ENCODE data around the gene CDK10.

DNA sequence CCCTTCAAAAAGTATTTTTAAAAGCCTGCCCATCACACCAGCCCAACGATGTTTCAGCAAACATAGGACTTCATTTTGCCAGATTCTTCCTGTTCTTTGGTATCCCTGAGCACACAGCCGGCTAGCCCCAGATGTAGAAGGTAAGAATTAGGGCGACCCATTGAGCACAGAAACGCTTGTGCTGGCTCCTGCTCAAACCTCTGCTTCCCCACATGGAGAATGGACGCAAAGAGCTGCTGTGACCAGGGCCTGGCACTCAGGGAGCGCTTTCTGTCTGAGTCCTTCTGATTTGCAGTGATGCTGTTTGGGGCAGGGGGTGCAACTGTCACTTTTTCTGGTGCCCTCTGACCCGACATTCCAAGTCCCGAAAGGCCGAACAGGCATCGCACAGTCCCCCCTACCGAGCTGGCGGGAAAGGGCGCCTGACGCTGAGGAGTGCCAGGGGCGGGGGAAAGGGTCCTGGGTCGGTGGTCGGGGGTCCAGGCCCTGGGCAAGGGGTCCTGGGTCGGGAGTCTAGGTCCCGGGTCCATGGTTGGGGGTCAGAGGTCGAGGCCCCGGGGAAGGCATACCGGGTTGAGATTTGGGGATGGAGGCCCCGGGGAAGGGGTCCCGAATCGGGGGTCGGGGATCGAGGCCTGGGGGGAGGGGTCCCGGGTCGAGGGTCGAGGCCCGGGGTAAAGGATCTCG is 29.9 kb upstream of the CDK10 start:
- TF ChIP-seq POLR2AphosphoS5 (IDR thresholded peaks at IDR 0.05; ENCODE audit: low read depth, low read length) (no peak), SIN3A (IDR thresholded peaks at IDR 0.05; ENCODE audit: borderline replicate concordance, insufficient read depth, low read depth, low read length) (no peak)
- TF ChIP-seq, protein P1, sequence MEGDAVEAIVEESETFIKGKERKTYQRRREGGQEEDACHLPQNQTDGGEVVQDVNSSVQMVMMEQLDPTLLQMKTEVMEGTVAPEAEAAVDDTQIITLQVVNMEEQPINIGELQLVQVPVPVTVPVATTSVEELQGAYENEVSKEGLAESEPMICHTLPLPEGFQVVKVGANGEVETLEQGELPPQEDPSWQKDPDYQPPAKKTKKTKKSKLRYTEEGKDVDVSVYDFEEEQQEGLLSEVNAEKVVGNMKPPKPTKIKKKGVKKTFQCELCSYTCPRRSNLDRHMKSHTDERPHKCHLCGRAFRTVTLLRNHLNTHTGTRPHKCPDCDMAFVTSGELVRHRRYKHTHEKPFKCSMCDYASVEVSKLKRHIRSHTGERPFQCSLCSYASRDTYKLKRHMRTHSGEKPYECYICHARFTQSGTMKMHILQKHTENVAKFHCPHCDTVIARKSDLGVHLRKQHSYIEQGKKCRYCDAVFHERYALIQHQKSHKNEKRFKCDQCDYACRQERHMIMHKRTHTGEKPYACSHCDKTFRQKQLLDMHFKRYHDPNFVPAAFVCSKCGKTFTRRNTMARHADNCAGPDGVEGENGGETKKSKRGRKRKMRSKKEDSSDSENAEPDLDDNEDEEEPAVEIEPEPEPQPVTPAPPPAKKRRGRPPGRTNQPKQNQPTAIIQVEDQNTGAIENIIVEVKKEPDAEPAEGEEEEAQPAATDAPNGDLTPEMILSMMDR (IDR thresholded peaks at IDR 0.05), result no peak
- TF ChIP-seq, protein P2, sequence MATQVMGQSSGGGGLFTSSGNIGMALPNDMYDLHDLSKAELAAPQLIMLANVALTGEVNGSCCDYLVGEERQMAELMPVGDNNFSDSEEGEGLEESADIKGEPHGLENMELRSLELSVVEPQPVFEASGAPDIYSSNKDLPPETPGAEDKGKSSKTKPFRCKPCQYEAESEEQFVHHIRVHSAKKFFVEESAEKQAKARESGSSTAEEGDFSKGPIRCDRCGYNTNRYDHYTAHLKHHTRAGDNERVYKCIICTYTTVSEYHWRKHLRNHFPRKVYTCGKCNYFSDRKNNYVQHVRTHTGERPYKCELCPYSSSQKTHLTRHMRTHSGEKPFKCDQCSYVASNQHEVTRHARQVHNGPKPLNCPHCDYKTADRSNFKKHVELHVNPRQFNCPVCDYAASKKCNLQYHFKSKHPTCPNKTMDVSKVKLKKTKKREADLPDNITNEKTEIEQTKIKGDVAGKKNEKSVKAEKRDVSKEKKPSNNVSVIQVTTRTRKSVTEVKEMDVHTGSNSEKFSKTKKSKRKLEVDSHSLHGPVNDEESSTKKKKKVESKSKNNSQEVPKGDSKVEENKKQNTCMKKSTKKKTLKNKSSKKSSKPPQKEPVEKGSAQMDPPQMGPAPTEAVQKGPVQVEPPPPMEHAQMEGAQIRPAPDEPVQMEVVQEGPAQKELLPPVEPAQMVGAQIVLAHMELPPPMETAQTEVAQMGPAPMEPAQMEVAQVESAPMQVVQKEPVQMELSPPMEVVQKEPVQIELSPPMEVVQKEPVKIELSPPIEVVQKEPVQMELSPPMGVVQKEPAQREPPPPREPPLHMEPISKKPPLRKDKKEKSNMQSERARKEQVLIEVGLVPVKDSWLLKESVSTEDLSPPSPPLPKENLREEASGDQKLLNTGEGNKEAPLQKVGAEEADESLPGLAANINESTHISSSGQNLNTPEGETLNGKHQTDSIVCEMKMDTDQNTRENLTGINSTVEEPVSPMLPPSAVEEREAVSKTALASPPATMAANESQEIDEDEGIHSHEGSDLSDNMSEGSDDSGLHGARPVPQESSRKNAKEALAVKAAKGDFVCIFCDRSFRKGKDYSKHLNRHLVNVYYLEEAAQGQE (IDR thresholded peaks at IDR 0.05; ENCODE audit: insufficient read depth in 1 of 2, low read depth in 2 of 2, low read length in 1 of 2), result no peak
